NCI-H1694 (cell line): ENCODE measurements around the gene RHEBL1.

Experiments
- DNase-seq: peaks from one replicate; lab custom pipeline; 2025; lab: John Stamatoyannopoulos, UW

Gene RHEBL1

GRCh38 chr12:49037111-49037946, 32.5 kb downstream of the RHEBL1 start:
- no peak for DNase-seq

GRCh38 chr12:49036029-49036428, 33.8 kb downstream of the RHEBL1 start:
- no peak for DNase-seq

- no peak for DNase-seq
Observed at GRCh38 chr12:49034286-49034622, 35.5 kb downstream of the RHEBL1 start.

DNA sequence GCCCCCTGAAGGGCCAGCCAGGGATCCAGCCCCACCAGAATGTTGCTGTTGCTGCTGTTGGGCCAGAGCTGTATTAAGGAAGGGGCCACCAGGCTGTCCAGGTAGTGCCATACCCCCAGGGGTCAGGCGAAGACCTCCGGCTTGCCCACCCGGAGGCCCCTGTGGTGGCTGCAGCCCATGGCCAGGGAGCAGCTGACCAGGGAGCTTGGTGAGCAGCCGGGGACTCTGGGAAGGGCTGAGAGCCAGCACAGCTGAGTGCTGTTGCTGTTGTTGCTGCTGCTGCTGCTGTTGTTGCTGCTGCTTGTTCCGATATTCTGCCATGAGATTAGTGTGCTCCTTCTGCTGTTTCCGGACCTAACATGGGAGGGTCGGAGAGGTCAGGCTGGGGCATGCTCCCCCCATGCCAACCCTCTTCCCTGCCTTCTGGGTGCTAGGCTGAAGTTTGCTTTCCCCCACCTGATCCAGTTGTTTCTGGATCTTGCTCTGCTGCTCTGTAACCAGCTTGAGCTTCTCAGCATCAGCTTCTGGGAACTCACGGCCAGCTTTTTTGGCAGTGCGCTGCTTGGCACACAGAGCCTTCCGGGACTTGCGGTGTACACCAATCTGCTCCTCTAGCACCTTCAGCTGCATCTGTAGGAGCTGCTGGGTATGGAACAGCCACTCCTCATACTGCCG, 36.0 kb downstream of the RHEBL1 start:
- DNase-seq = no peak

DNA sequence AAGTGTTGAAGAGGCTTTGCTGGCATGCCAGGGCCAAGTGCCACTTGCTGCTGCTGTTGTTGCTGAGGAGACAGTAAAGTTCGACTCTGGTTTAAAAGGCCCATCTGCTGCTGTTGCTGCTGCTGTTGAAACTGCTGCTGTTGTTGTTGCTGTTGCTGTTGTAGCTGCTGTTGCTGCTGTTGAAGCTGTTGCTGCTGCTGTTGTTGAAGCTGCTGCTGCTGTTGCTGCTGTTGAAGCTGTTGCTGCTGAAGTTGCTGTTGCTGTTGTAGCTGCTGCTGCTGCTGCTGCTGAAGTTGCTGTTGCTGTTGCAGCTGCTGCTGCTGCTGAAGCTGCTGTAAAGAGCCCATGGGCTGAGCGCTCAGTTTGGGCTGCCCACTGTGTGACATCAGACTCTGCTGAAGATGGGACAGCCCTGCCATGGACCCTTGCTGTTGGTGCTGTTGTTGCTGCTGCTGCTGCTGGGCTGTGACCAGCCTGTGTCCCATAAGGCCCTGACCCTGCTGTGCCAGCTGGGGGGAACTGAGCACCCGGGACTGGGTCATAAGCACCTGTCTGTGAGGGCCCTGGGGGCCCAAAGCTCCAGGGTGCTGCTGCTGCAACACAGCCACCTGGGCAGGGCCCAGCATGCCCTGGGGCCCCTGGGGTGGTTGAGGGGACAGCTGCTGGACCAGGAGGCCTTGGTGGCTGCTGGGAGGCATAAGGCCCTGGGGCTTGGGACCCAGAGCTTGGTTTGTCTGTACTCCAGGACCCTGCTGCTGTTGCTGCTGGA, 36.9 kb downstream of the RHEBL1 start:
- DNase-seq = no peak

DNA sequence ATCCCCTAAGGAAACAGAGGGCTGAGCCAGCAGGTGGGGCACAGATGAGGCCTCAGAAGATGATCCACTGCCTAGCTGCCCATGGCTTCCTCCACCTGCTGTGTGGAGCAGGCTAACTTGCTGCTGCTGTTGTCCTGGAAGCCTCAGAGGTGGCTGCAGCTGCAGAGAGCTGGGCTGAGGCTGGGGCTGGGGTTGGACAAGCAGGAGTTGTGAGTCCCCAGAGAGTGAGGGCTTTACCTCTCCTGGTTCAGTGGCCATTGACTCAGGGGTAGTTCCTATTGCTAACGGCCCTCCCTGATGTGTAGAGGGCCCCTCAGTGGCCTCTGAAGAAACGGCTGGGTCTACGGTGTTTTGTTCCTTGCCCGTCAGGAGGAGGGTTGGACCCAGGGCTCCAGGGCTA, 37.5 kb downstream of the RHEBL1 start:
- DNase-seq = no peak

DNA sequence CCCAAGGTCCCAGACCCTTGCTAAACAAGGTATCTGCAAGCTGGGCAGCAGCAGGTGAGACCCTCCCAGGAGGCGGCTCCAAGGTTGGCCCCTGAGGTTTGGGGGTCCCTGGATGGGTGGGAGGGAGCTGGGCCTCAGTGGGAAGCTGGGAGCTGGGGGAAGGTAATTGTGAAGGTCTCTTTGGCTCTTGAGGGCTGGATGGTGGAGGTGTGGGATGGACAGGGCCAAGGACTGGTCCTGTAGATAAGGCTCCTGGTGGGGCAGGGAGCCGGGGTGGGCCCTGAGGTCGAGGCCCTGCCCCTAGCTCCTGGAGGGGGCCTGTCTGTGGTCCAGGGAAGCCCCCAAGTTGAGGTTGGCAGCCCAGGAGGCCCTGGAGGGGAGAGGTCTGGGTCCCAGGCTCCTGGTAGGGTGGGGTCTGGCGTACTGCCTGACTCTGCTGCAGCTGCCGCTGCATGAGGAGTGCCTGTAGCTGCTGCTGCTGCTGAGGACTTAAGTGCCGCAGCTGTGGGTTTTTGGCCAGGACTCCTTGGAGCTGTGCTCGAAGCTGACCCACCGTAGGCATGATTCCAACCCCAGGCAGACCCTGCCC, 38.1 kb downstream of the RHEBL1 start:
- no peak for DNase-seq

DNA sequence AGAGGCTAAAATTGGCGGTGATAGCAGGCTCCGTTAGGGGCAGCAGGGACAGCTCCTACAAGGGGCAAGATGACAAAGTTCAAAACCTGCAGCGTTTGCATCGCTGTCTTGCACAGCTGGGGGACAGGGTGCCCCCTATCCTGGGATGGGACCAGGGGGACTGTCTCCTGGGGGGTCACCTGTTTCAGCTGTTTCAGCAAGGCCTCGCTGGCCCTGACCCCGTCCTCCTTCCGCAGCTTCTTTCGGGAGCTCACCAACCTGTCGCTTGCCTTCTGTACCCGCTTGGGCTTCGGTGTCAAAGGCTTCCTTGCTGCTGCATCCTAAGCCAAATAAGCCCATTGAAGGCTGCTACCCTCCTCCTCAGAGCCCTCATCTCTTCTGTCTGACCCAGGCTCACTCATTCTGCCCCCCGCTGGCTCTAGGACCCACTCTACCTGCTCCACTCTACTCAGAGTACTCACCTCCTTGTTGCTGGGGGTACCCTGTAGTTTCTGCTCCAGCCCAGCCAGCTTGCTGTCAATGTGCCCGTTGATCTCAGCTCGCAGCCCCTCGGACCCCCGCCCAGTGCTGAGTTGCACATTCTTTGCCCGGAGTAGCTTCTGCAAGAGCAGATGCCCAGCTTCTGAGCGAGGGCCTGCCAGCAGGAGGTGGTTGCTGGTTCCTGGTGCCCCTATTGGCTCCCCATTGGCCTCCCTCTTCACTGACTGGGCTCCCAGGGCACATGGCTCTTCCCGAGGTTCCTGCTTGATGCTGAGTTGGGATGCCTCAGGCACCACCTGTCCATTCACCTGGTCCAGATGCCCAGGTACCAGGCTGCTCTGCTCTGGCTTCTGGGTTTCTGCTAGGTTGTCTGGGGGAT, 38.8 kb downstream of the RHEBL1 start:
- DNase-seq = no peak

DNA sequence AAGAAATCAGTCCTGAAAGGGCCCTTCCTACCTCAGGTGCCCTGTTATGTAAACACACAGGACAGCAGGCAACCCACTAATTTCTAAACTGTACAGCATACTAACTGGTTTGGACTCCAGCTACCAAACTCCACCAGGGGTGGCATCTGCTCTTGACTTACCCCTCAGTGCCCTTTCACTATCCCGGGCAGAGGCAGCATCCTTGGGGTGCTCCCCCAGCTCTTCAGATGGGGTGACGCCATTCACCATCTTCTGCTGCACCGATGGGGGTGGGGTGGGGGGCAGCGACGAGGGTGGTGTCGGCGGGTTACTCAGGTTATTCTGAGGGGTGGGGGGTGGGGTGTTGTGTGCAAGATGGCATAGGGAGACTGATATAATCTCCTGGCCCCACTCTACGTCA, 39.7 kb downstream of the RHEBL1 start:
- no peak for DNase-seq

- no peak for DNase-seq
Observed at GRCh38 chr12:49028666-49029275, 41.0 kb downstream of the RHEBL1 start.

- no peak for DNase-seq
Observed at GRCh38 chr12:49027846-49028555, 41.8 kb downstream of the RHEBL1 start.

DNA sequence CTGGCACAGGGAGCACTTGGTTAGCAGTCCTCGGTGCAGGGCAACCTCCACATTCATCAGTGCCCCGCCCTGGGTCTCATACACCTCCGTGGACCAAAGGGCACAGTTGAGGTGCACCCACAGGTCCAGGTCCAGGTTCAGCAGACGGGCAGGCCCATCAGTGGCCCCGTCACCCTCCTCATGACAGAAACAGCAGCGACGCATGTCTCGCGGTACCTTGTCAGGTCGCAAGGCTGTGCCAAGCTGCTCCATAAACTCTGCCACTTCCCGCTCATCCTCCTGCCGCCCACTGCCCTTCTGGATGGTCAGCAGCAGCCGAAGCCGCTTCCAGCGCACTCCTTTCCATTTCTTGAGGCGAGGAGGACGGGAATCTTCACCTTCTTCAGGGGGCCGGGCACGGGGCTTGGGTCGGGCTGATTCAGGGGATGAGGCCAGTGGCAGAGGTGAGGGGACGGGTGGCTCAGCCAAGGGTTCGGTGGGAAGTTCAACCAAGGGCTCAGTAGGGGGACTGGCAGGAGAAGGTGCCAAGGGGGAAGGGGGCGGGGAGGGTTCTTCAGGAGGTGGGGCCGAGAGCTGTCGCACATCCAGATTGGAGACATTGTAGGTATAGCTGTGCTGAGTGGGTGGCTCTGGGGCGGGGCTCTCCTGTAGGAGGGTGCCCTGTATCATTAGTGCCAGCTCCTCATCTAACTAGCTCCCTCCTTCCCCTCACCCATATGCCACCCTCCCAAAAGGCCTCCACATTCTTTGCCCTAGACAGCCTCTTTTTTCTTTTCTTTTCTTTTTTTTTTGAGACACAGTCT, 42.9 kb downstream of the RHEBL1 start:
- no peak for DNase-seq

GRCh38 chr12:49026101-49026500, 43.7 kb downstream of the RHEBL1 start:
- no peak for DNase-seq

- DNase-seq = no peak
Observed at GRCh38 chr12:49025463-49025862, 44.3 kb downstream of the RHEBL1 start.

GRCh38 chr12:49024543-49024942, 45.2 kb downstream of the RHEBL1 start:
- no peak for DNase-seq

- no peak for DNase-seq
Observed at GRCh38 chr12:49023812-49024211, 46.0 kb downstream of the RHEBL1 start.

DNA sequence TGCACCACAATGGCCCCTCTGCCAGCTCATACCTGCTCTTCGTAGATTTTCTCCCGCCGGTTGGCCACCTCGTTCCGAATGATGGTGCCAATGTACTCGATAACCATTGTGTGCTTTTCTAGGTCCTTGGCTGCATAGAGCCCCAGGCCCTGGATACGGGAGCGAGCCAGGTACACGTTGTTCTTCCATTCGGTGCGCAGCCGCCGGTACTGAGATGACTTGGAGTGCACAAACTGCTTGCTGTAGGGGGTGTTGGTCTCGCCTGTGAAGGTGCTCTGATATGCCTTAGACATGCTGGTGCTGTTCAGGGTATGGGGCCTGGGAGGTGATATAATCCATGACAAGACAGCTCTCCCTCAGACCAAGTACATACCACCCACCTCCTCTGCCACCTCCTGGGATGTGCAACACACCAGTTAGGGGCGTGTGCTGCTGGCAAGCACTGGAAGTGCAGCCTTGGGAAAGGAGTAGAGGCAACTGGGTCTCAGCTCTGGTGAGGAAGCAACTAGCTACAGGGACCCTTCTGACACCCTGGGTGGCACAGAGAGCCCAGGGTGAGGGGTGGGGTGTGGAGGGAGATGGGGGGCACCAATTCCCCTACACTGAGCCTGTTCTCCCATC, 47.1 kb downstream of the RHEBL1 start:
- DNase-seq = no peak

DNA sequence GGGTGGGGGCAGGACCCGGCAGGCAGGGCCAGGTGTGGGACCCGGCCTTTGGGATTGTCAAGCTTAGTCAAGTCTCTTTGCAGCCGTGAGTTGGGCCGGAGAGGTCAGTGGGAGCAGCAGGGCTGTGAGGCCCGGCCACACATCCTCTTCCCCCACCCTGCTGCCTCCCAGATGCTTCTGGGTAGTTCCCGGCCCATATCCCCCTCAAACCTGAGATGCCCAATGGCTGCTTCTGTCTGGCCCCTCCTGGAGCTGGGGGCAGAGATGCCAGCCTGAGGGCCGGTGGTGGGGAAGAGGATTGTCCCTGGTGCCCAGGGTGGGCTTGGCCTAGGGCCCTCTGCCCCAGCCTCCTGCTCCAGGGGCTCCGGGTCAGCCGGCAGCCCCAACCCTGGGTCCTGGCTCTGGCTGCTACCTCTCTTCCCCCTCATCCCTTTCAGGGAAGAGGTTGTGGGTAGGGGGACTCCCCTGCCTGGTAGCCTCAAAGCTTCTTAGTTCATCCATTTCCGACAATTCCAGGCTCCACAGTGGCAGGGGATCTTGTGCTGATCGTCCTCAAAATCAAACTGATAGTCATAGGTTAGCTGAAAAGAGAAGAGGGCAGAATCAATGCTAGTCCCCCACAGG, 48.4 kb downstream of the RHEBL1 start:
- no peak for DNase-seq

DNA sequence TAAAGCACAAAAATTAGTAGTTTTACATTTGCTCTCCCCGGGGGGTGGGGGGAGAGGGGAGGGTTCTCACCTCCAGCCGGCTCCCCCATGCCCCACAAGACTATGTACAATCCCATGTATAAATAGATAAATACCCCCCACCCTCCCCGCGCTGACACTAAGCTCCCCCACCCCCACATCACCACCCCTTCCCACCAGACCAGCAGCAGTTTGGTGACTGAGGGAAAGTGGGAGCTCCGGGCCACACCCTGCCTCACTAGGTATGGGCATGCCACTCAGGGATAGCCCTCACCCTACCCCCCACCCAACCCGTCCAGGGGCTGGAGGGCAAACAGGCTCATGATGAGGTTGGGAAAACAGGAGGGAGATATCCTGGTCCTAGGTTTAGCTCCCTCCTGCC, 49.3 kb downstream of the RHEBL1 start:
- DNase-seq = no peak
